HepG2 (cell line): Measurements from ENCODE around the gene SLC44A4. TPM values are rescaled to one million over a fixed set of nuclear protein-coding genes. Genes with fewer than 3 reads are reported as not detected.
A peak's percentile ranks its signal among the peaks of the same experiment; 100 is the strongest.

ENCODE experiments used
- ARNTL ChIP-seq: sonication (generic); formaldehyde crosslinking; IDR thresholded peaks from 2 replicates; pipeline ENCODE4 v1.4.0; 2020; ENCODE audit warnings: mild to moderate bottlenecking, missing genetic modification reagents
- ATF5 ChIP-seq: sonication (generic); formaldehyde crosslinking; IDR thresholded peaks from 2 replicates; pipeline ENCODE4 v1.4.0; 2020; ENCODE audit warnings: mild to moderate bottlenecking, low read depth, missing genetic modification reagents
- HNF1A ChIP-seq, 2 experiments: sonication (generic) in 1 of 2; formaldehyde crosslinking in 1 of 2; IDR thresholded peaks; 2 replicates each; pipeline versions ENCODE4 v1.4.0 to v1.6.1; 2016 to 2020; ENCODE audit warnings: borderline replicate concordance in 1 of 2, low read depth in 1 of 2, mild to moderate bottlenecking in 1 of 2, missing genetic modification reagents in 1 of 2
- ISX ChIP-seq: sonication (generic); formaldehyde crosslinking; conservative IDR thresholded peaks from 2 replicates; pipeline ENCODE4 v1.5.0; 2020; ENCODE audit warnings: missing genetic modification reagents
- LCORL ChIP-seq, 2 experiments: fragments of 450-650 bp in 1 of 2; sonication (generic) in 1 of 2; formaldehyde crosslinking in 1 of 2; IDR thresholded peaks; 2 replicates each; pipeline versions ENCODE4 v1.5.0 to v1.6.1; 2017 to 2020; ENCODE audit warnings: antibody characterized with exemption in 1 of 2, missing genetic modification reagents in 1 of 2
- MAF1 ChIP-seq: sonication (generic); formaldehyde crosslinking; IDR thresholded peaks from 2 replicates; pipeline ENCODE4 v1.5.0; 2020; ENCODE audit warnings: missing genetic modification reagents, borderline replicate concordance
- NCOA1 ChIP-seq: sonication (generic); formaldehyde crosslinking; IDR thresholded peaks from 2 replicates; pipeline ENCODE4 v1.9.0; 2021; ENCODE audit warnings: missing genetic modification reagents
- NKX3-1 ChIP-seq: sonication (generic); formaldehyde crosslinking; IDR thresholded peaks from 2 replicates; pipeline ENCODE4 v1.5.0; 2020; ENCODE audit warnings: missing genetic modification reagents
- POLR2G ChIP-seq: fragments of 200-400 bp; formaldehyde crosslinking; IDR thresholded peaks from 2 replicates; pipeline ENCODE4 v1.6.1; 2018; ENCODE audit warnings: mild to moderate bottlenecking, low read depth, low read length, moderate library complexity
- SNRNP70 ChIP-seq: fragments of 200-400 bp; formaldehyde crosslinking; IDR thresholded peaks from 2 replicates; pipeline ENCODE4 v1.6.1; 2017; ENCODE audit warnings: mild to moderate bottlenecking, low read depth, low read length, moderate library complexity
- TBX2 ChIP-seq: sonication (generic); formaldehyde crosslinking; IDR thresholded peaks from 2 replicates; pipeline ENCODE4 v1.5.0; 2020; ENCODE audit warnings: missing genetic modification reagents, mild to moderate bottlenecking, borderline replicate concordance
- TFDP2 ChIP-seq: sonication (generic); formaldehyde crosslinking; IDR thresholded peaks from 2 replicates; pipeline ENCODE4 v1.4.0; 2020; ENCODE audit warnings: missing genetic modification reagents
- ZBTB8A ChIP-seq: sonication (generic); formaldehyde crosslinking; IDR thresholded peaks from 2 replicates; pipeline ENCODE4 v1.4.0; 2020; ENCODE audit warnings: mild to moderate bottlenecking, low read depth, missing genetic modification reagents, borderline replicate concordance
- ZC3H4 ChIP-seq: sonication (generic); formaldehyde crosslinking; IDR thresholded peaks from 2 replicates; pipeline ENCODE4 v1.4.0; 2020; ENCODE audit warnings: missing genetic modification reagents, borderline replicate concordance
- ZNF101 ChIP-seq: sonication (generic); formaldehyde crosslinking; IDR thresholded peaks from 2 replicates; pipeline ENCODE4 v1.4.0; 2020; ENCODE audit warnings: mild to moderate bottlenecking, low read depth, missing genetic modification reagents, borderline replicate concordance
- ZNF280D ChIP-seq: sonication (generic); formaldehyde crosslinking; IDR thresholded peaks from 2 replicates; pipeline ENCODE4 v1.5.1; 2020; ENCODE audit warnings: mild to moderate bottlenecking, missing genetic modification reagents
- ZNF296 ChIP-seq: sonication (generic); formaldehyde crosslinking; conservative IDR thresholded peaks from 2 replicates; pipeline ENCODE4 v1.5.0; 2020; ENCODE audit warnings: mild to moderate bottlenecking, missing genetic modification reagents
- ZSCAN30 ChIP-seq: sonication (generic); formaldehyde crosslinking; IDR thresholded peaks from 2 replicates; pipeline ENCODE4 v1.5.0; 2020; ENCODE audit warnings: mild to moderate bottlenecking, missing genetic modification reagents
- ZZZ3 ChIP-seq: sonication (generic); formaldehyde crosslinking; IDR thresholded peaks from 2 replicates; pipeline ENCODE4 v1.4.0; 2020; ENCODE audit warnings: missing genetic modification reagents, mild to moderate bottlenecking, borderline replicate concordance
- polyA plus RNA-seq, 8 experiments: library from polyadenylated mRNA; depleted of rRNA in 3 of 8; stranded (reverse) in 7 of 8; unstranded in 1 of 8; fragments of >200 nt; fragmentation: Illumina TruSeq in 4 of 8; extraction: Trizol in 4 of 8; gene quantifications; 2 replicates each; pipeline versions ENCODE4 v1.2.1 to v1.2.3, GENCODE V29; 2011 to 2016; ENCODE audit warnings: low read depth in 4 of 8, missing spikeins in 1 of 8, mixed read lengths in 1 of 8; ENCODE audit not compliant: insufficient read depth in 1 of 8
- total RNA-seq, 5 experiments: library from RNA; depleted of rRNA; stranded (reverse); fragments of >200 nt; fragmentation: Illumina TruSeq; extraction: Trizol; gene quantifications; 2 replicates each; pipeline ENCODE4 v1.2.3, GENCODE V29; 2016; ENCODE audit warnings: low read depth in 1 of 5

Gene SLC44A4
- total and polyA plus RNA-seq, 2 of the 13 experiments (the other 11 are each of a cell fraction or from before 2014, with no cell fraction given), result 3.5 to 5.9 TPM

GRCh38 chr6:31837369-31838113, 41.3 kb downstream of the SLC44A4 start (continued):
- TF ChIP-seq ZC3H4 (CRISPR knock-in tag) (0 out of 2 replicates have a peak, but pooled peaks have one; percentile 33), NCOA1 (CRISPR knock-in tag) (0 out of 2 replicates have a peak, but pooled peaks have one; percentile 50), ZSCAN30 (CRISPR knock-in tag) (no peak), TBX2 (CRISPR knock-in tag) (no peak), ZZZ3 (CRISPR knock-in tag) (no peak), TFDP2 (no peak), ARNTL (no peak), ZNF296 (CRISPR knock-in tag) (0 out of 2 replicates have a peak, but pooled peaks have one; percentile 32), ISX (CRISPR knock-in tag) (no peak), LCORL (IDR thresholded peaks at IDR 0.05) (no peak), LCORL (CRISPR knock-in tag; IDR thresholded peaks at IDR 0.05) (no peak), MAF1 (CRISPR knock-in tag) (no peak), ZBTB8A (CRISPR knock-in tag) (0 out of 2 replicates have a peak, but pooled peaks have one; percentile 13), ATF5 (CRISPR knock-in tag) (0 out of 2 replicates have a peak, but pooled peaks have one; percentile 53), ZNF101 (no peak), NKX3-1 (no peak), ZNF280D (no peak), POLR2G (peak; percentile 57), SNRNP70 (no peak), HNF1A (IDR thresholded peaks at IDR 0.05; ENCODE audit: low read depth) (no peak), HNF1A (CRISPR knock-in tag; IDR thresholded peaks at IDR 0.05; ENCODE audit: borderline replicate concordance) (peak; percentile 39; the same call in 1 of the 2 replicates)
